H9 (cell line): ENCODE results near the gene ACYP2. TPM values are rescaled to one million over a fixed set of nuclear protein-coding genes. Genes with fewer than 3 reads are reported as not detected.
A peak's percentile ranks its signal among the peaks of the same experiment; 100 is the strongest.

Experiments used
- DNase-seq: peaks from one replicate; pipeline ENCODE4 v3.0.0-alpha.2; 2017
- H2AFZ ChIP-seq: one replicate; pipeline ENCODE4 v1.6.1; 2013; ENCODE audit warnings: mild to moderate bottlenecking, low read length, control low read depth, moderate library complexity
- H2AK5ac ChIP-seq: 2 replicates; pipeline ENCODE4 v1.6.1; 2013; ENCODE audit warnings: low read length, control low read depth, mixed read lengths; ENCODE audit not compliant: insufficient read length
- H2BK120ac ChIP-seq: one replicate; pipeline ENCODE4 v1.6.1; 2013; ENCODE audit warnings: low read depth, mild to moderate bottlenecking, low read length, control low read depth, inconsistent platforms; ENCODE audit not compliant: poor library complexity, severe bottlenecking
- H2BK12ac ChIP-seq: 2 replicates; pipeline ENCODE4 v1.6.1; 2013; ENCODE audit warnings: low read length, control low read depth, mixed read lengths, low read depth; ENCODE audit not compliant: insufficient read length
- H2BK15ac ChIP-seq: 2 replicates; pipeline ENCODE4 v1.6.1; 2013; ENCODE audit warnings: low read depth, low read length, control low read depth
- H2BK20ac ChIP-seq: one replicate; pipeline ENCODE4 v1.6.1; 2013; ENCODE audit warnings: low read depth, mild to moderate bottlenecking, low read length, control low read depth, inconsistent platforms; ENCODE audit not compliant: poor library complexity, severe bottlenecking
- H2BK5ac ChIP-seq: 2 replicates; pipeline ENCODE4 v1.6.1; 2013; ENCODE audit warnings: low read length, control low read depth, mixed read lengths; ENCODE audit not compliant: insufficient read length
- H3K14ac ChIP-seq: 2 replicates; pipeline ENCODE4 v1.6.1; 2013; ENCODE audit warnings: low read length, control low read depth; ENCODE audit not compliant: insufficient read depth
- H3K18ac ChIP-seq: 2 replicates; pipeline ENCODE4 v1.6.1; 2013; ENCODE audit warnings: low read depth, mild to moderate bottlenecking, mixed read lengths, low read length, control low read depth; ENCODE audit not compliant: insufficient read length
- H3K23ac ChIP-seq: 2 replicates; pipeline ENCODE4 v1.6.1; 2013; ENCODE audit warnings: low read length, control low read depth, mixed read lengths, low read depth; ENCODE audit not compliant: insufficient read length
- H3K23me2 ChIP-seq: 2 replicates; pipeline ENCODE4 v1.6.1; 2013; ENCODE audit warnings: low read depth, mild to moderate bottlenecking, mixed read lengths, low read length, control low read depth; ENCODE audit not compliant: insufficient read length, poor library complexity, severe bottlenecking
- H3K27ac ChIP-seq: 2 replicates; pipeline ENCODE4 v1.5.1; 2013; ENCODE audit warnings: low read length, control low read depth, mixed read lengths, low read depth; ENCODE audit not compliant: insufficient read length
- H3K27me3 ChIP-seq: 2 replicates; pipeline ENCODE4 v1.6.1; 2013; ENCODE audit warnings: low read length, control low read depth, inconsistent platforms; ENCODE audit not compliant: insufficient read depth
- H3K4ac ChIP-seq: 2 replicates; pipeline ENCODE4 v1.6.1; 2013; ENCODE audit warnings: low read depth, mild to moderate bottlenecking, control low read depth, inconsistent platforms, low read length, moderate library complexity
- H3K4me1 ChIP-seq: 2 replicates; pipeline ENCODE4 v1.6.1; 2013; ENCODE audit warnings: low read length, control low read depth, inconsistent platforms; ENCODE audit not compliant: insufficient read depth
- H3K4me2 ChIP-seq: 2 replicates; pipeline ENCODE4 v1.6.1; 2013; ENCODE audit warnings: low read length, control low read depth, mixed read lengths; ENCODE audit not compliant: insufficient read length, insufficient read depth
- H3K56ac ChIP-seq: 2 replicates; pipeline ENCODE4 v1.6.1; 2013; ENCODE audit warnings: low read depth, mild to moderate bottlenecking, mixed read lengths, low read length, control low read depth; ENCODE audit not compliant: insufficient read length
- H3K79me1 ChIP-seq: 2 replicates; pipeline ENCODE4 v1.6.1; 2013; ENCODE audit warnings: low read depth, mild to moderate bottlenecking, moderate library complexity, low read length, control low read depth, inconsistent platforms; ENCODE audit not compliant: insufficient read depth, poor library complexity, severe bottlenecking
- H3K79me2 ChIP-seq: 2 replicates; pipeline ENCODE4 v1.6.1; 2013; ENCODE audit warnings: low read length, control low read depth, inconsistent platforms; ENCODE audit not compliant: insufficient read depth
- H3K9ac ChIP-seq: 2 replicates; pipeline ENCODE4 v1.6.1; 2013; ENCODE audit warnings: low read length, control low read depth, mixed read lengths; ENCODE audit not compliant: insufficient read length; ENCODE audit errors: extremely low read depth
- H3K9me3 ChIP-seq: one replicate; pipeline ENCODE4 v1.6.1; 2013; ENCODE audit warnings: low read depth, low read length, inconsistent platforms; ENCODE audit not compliant: control insufficient read depth
- H3T11ph ChIP-seq: one replicate; pipeline ENCODE4 v1.6.1; 2013; ENCODE audit warnings: mild to moderate bottlenecking, low read length, control low read depth, inconsistent platforms
- H4K20me1 ChIP-seq: one replicate; pipeline ENCODE4 v1.6.1; 2013; ENCODE audit not compliant: control insufficient read depth, insufficient read length, insufficient read depth
- H4K5ac ChIP-seq: 2 replicates; pipeline ENCODE4 v1.6.1; 2013; ENCODE audit warnings: low read depth, mild to moderate bottlenecking, mixed read lengths, low read length, control low read depth; ENCODE audit not compliant: insufficient read length
- H4K8ac ChIP-seq: replicated peaks from 2 replicates; pipeline ENCODE4 v1.6.1; 2013; ENCODE audit warnings: low read length, control low read depth, mixed read lengths, low read depth; ENCODE audit not compliant: insufficient read length
- H4K91ac ChIP-seq: 2 replicates; pipeline ENCODE4 v1.6.1; 2013; ENCODE audit warnings: low read depth, mild to moderate bottlenecking, moderate library complexity, mixed read lengths, low read length, control low read depth; ENCODE audit not compliant: insufficient read length
- H3K27ac Mint-ChIP-seq, 3 experiments: 2 replicates in 2 of 3; 3 replicates in 1 of 3; pipeline ENCODE4 v1.8.0; 2020 to 2021; ENCODE audit warnings: mixed read lengths in 3 of 3, mild to moderate bottlenecking in 1 of 3, moderate library complexity in 1 of 3
- H3K27me3 Mint-ChIP-seq: 2 replicates; pipeline ENCODE4 v1.8.0; 2021; ENCODE audit warnings: low read depth, mild to moderate bottlenecking, moderate library complexity, mixed read lengths
- H3K36me3 Mint-ChIP-seq, 3 experiments: 2 replicates in 2 of 3; 3 replicates in 1 of 3; pipeline ENCODE4 v1.8.0; 2020 to 2021; ENCODE audit warnings: low read depth in 3 of 3, mixed read lengths in 3 of 3; ENCODE audit not compliant: insufficient read depth in 1 of 3
- H3K4me1 Mint-ChIP-seq, 2 experiments: 2 replicates each; pipeline ENCODE4 v1.8.0; 2020; ENCODE audit warnings: mixed read lengths in 2 of 2
- H3K4me3 Mint-ChIP-seq, 2 experiments: 2 replicates in 1 of 2; 3 replicates in 1 of 2; pipeline ENCODE4 v1.8.0; 2020 to 2021; ENCODE audit warnings: mild to moderate bottlenecking in 2 of 2, mixed read lengths in 2 of 2, moderate library complexity in 1 of 2
- H3K9me3 Mint-ChIP-seq, 2 experiments: 2 replicates in 1 of 2; 3 replicates in 1 of 2; pipeline ENCODE4 v1.8.0; 2020; ENCODE audit warnings: mild to moderate bottlenecking in 2 of 2, mixed read lengths in 2 of 2, moderate library complexity in 1 of 2
- CTCF ChIP-seq: fragments of 200-600 bp; sonication (generic); conservative IDR thresholded peaks from 3 replicates; pipeline ENCODE4 v1.8.0; 2021; ENCODE audit warnings: antibody characterized with exemption, mild to moderate bottlenecking
- WGBS: extraction: QIAGEN DNeasy Blood & Tissue Kit; methylation state at CpG from one replicate; pipeline ENCODE4 v1.1.7; 2013; ENCODE audit warnings: missing lambda C conversion rate, low lambda C conversion rate, mixed read lengths; ENCODE audit not compliant: insufficient read length; ENCODE audit errors: extremely low coverage; 5-methylcytosine and 5-hydroxymethylcytosine counted together
- total RNA-seq: library from RNA; stranded (reverse); gene quantifications from 2 replicates; pipeline ENCODE4 v1.2.1, GENCODE V29; 2021

Gene ACYP2
- total RNA-seq, 1 experiment from 2014 or later: 3.2 TPM

- Histone ChIP-seq H3K27ac (no peak overlapping the region), H3K23ac (no peak overlapping the region), H2AFZ (no peak overlapping the region), H3K4me1 (no peaks in the 10 kb centered on the region), H2BK20ac (no peak overlapping the region), H2BK15ac (no peak overlapping the region), H4K91ac (no peak overlapping the region), H3K27me3 (no peaks in the 10 kb centered on the region), H3K23me2 (no peaks in the 10 kb centered on the region), H3K9me3 (no peaks in the 10 kb centered on the region), H2BK5ac (no peak overlapping the region), H2AK5ac (no peak overlapping the region), H4K5ac (no peak overlapping the region), H3K14ac (peak overlapping the region; percentile 49; the same call in 1 of the 2 replicates), H2BK120ac (no peak overlapping the region), H3K79me2 (no peaks in the 10 kb centered on the region), H3K18ac (no peak overlapping the region), H4K20me1 (no peaks in the 10 kb centered on the region), H3K79me1 (no peaks in the 10 kb centered on the region), H3K56ac (no peak overlapping the region), H2BK12ac (no peak overlapping the region), H3T11ph (no peak overlapping the region), H3K4ac (no peak overlapping the region), H3K9ac (no peak overlapping the region), H3K4me2 (no peak overlapping the region), H4K8ac (no peak overlapping the region)
- DNase-seq: no peak
- no peak for TF ChIP-seq CTCF
- Mint-ChIP-seq H3K4me3 (no peak overlapping the region), H3K36me3 (no peaks in the 10 kb centered on the region), H3K27me3 (no peaks in the 10 kb centered on the region; the same call in 1 of the 2 replicates), H3K27ac (no peak overlapping the region), H3K4me1 (0 out of 4 replicates have a peak, but pooled peaks cover 0 to 2% of the 10 kb centered on the region in 2 experiments), H3K9me3 (no peaks in the 10 kb centered on the region)
- no CpG with 5 or more reads among the region's 2 CpGs for WGBS
These were observed 76.1 kb downstream of the ACYP2 start for GRCh38 chr2:54191361-54192135.
